ENCODE measurements around the gene DHRS9.

DNA sequence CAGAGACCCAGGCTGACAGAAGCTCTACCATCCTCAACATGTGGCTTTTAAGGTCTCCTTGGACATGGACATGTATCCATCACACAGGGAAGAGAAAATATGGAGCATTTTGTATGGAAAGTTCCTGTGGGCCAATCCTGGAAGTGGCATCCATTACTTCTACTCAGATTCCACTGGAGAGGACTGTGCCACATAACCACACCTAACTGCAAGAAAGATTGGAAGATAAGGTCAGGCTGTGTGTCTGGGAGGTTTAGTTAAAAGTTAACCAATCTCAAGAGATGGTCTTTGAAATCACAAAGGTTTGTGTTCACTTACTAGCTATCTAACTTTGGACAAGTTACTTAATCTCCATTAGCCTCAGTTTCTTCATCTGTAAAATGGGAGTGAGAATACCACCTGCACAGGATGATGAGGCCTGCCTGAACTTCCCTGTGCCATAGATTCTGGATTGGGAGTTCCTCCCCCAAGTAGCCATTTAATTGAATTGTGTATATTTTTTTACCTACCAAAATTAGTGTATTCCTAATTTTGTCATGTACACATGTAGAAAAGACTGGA is 34.3 kb upstream of the DHRS9 start:
- TF ChIP-seq, protein P1, sequence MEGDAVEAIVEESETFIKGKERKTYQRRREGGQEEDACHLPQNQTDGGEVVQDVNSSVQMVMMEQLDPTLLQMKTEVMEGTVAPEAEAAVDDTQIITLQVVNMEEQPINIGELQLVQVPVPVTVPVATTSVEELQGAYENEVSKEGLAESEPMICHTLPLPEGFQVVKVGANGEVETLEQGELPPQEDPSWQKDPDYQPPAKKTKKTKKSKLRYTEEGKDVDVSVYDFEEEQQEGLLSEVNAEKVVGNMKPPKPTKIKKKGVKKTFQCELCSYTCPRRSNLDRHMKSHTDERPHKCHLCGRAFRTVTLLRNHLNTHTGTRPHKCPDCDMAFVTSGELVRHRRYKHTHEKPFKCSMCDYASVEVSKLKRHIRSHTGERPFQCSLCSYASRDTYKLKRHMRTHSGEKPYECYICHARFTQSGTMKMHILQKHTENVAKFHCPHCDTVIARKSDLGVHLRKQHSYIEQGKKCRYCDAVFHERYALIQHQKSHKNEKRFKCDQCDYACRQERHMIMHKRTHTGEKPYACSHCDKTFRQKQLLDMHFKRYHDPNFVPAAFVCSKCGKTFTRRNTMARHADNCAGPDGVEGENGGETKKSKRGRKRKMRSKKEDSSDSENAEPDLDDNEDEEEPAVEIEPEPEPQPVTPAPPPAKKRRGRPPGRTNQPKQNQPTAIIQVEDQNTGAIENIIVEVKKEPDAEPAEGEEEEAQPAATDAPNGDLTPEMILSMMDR (IDR thresholded peaks at IDR 0.05) = no peak
- TF ChIP-seq EP300 (IDR thresholded peaks at IDR 0.05) (no peak), POLR2AphosphoS5 (IDR thresholded peaks at IDR 0.05) (no peak)
